Measurements from ENCODE around the gene HELLS.

GRCh38 chr10:94614558-94614957, 69.0 kb downstream of the HELLS start:
- TF ChIP-seq EZH2phosphoT487 (IDR thresholded peaks at IDR 0.05), result no peak
- no peak for TF ChIP-seq CTCF (IDR thresholded peaks at IDR 0.05)

Measured in neural progenitor cell (in vitro differentiated cells).